Esophagus muscularis mucosa (tissue), 4 donors: ENCODE data around the gene KRTAP4-6. TPM values are rescaled to one million over a fixed set of nuclear protein-coding genes. Genes with fewer than 3 reads are reported as not detected.

Experiments used
- DNase-seq: peaks from one replicate; pipeline ENCODE4 v3.0.0-alpha.2; 2017; ENCODE audit errors: extremely low spot score
- H3K27ac ChIP-seq, 4 donors: fragments of 200-600 bp; sonication (generic); replicated peaks in 1 of 4; 1 replicate in 3 of 4; 2 replicates in 1 of 4; pipeline ENCODE4 v1.5.1; 2016 to 2019; ENCODE audit warnings: mild to moderate bottlenecking in 1 of 4
- H3K27me3 ChIP-seq, 4 donors: fragments of 200-600 bp; sonication (generic); one replicate each; pipeline versions ENCODE4 v1.5.1 to v1.6.0; 2016 to 2019
- H3K36me3 ChIP-seq, 4 donors: fragments of 200-600 bp; sonication (generic); one replicate each; pipeline ENCODE4 v1.5.1; 2016 to 2019
- H3K4me1 ChIP-seq, 4 donors: fragments of 200-600 bp; sonication (generic); one replicate each; pipeline ENCODE4 v1.5.1; 2016 to 2019
- H3K4me3 ChIP-seq, 4 donors: fragments of 200-600 bp; sonication (generic); 1 replicate in 2 of 4; 2 replicates in 2 of 4; pipeline ENCODE4 v1.5.1; 2016 to 2019; ENCODE audit warnings: mild to moderate bottlenecking in 4 of 4, moderate library complexity in 1 of 4
- H3K9me3 ChIP-seq, 4 donors: fragments of 200-600 bp; sonication (generic); 1 replicate in 3 of 4; 2 replicates in 1 of 4; pipeline ENCODE4 v1.5.1; 2016 to 2019
- EP300 ChIP-seq: sonication (generic); formaldehyde crosslinking; IDR thresholded peaks from one replicate; pipeline ENCODE4 v1.6.1; 2017; ENCODE audit warnings: antibody characterized with exemption
- POLR2A ChIP-seq: fragments of 450-650 bp; IDR thresholded peaks from one replicate; pipeline ENCODE4 v1.6.1; 2017; ENCODE audit warnings: antibody characterized with exemption, moderate library complexity, mild to moderate bottlenecking, low read depth
- POLR2AphosphoS5 ChIP-seq, 2 donors: sonication (generic); formaldehyde crosslinking; IDR thresholded peaks; one replicate each; pipeline ENCODE4 v1.6.1; 2017; ENCODE audit warnings: antibody characterized with exemption in 2 of 2
- WGBS: methylation state at CpG from one replicate; pipeline ENCODE4 v1.1.5; 2018; 5-methylcytosine and 5-hydroxymethylcytosine counted together
- intact Hi-C: fragments of 100-400 bp; cut with DNase I; formaldehyde crosslinking; loops from one replicate; pipeline ENCODE4 v1.15.1; 2023
- total RNA-seq, 4 donors: library from RNA; depleted of rRNA; stranded (reverse); fragments of >200 nt; gene quantifications; one replicate each; pipeline versions ENCODE4 v1.1.0 to v1.2.1, GENCODE V29; 2016
- TF ChIP-seq, protein P1 (sequence below), 3 experiments: fragments of 200-600 bp in 2 of 3; fragments of 450-650 bp in 1 of 3; sonication (generic) in 2 of 3; IDR thresholded peaks; one replicate each; pipeline ENCODE4 v1.5.1; 2017 to 2019; ENCODE audit warnings: antibody characterized with exemption in 3 of 3, mild to moderate bottlenecking in 2 of 3, moderate library complexity in 1 of 3

Gene KRTAP4-6
- total RNA-seq, 4 donors from 2014 or later = not detected

DNA sequence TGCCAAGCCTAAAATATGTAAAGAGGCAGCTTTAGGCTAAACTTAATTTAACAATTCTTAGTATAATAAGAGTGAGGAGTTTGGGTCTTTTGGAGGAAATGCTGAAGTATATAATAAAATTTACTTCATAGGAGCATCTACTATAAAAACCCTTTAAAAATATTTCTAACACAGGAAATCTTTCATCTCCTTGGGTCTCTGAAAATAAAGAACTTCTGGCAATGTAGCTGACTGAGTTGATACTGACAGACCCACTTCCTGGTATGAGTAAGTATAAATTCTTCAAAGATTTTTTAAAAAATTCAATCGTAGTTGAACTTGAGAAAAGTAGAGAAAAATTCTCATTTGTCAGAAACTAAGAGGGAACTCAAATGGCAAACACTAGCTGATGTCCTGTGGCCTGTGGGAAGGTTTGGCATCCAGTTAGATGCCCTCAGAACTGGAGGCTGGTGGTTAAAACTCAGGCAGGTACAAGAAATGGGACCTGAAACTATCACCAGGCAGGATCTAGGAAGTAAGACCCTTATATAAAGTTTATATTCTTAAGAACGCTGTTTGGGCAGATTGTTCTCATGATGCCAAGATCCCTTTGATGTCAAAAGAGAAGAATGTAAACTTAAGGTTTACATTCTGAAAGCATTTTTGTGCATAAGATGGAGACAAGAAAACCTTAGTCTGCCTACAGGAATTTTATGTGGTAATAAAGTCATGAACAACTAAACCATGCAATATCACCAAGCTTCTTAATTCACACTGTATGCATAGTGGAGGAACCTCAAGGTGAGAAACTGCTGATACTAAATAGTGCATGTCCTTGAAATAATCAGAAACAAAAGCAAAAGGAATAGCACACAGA lies 6.2 kb downstream of the KRTAP4-6 start:
- TF ChIP-seq EP300 (no peak), POLR2AphosphoS5 (IDR thresholded peaks at IDR 0.05) (no peak), POLR2A (no peak)
- TF ChIP-seq, protein P1, sequence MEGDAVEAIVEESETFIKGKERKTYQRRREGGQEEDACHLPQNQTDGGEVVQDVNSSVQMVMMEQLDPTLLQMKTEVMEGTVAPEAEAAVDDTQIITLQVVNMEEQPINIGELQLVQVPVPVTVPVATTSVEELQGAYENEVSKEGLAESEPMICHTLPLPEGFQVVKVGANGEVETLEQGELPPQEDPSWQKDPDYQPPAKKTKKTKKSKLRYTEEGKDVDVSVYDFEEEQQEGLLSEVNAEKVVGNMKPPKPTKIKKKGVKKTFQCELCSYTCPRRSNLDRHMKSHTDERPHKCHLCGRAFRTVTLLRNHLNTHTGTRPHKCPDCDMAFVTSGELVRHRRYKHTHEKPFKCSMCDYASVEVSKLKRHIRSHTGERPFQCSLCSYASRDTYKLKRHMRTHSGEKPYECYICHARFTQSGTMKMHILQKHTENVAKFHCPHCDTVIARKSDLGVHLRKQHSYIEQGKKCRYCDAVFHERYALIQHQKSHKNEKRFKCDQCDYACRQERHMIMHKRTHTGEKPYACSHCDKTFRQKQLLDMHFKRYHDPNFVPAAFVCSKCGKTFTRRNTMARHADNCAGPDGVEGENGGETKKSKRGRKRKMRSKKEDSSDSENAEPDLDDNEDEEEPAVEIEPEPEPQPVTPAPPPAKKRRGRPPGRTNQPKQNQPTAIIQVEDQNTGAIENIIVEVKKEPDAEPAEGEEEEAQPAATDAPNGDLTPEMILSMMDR (IDR thresholded peaks at IDR 0.05) = no peak
- no peaks in the 10 kb centered on the region for H3K27me3 ChIP-seq
- WGBS = 54% methylated on average over 2 of the region's 2 CpGs
- no peaks in the 10 kb centered on the region for H3K4me1 ChIP-seq
- no peaks in the 10 kb centered on the region for H3K36me3 ChIP-seq
- H3K9me3 ChIP-seq = peaks cover 0 to 6% (median 0%) of the 10 kb centered on the region in 4 donors
- no peak overlapping the region for H3K4me3 ChIP-seq
- no peak for DNase-seq
- H3K27ac ChIP-seq = no peak overlapping the region
- intact Hi-C loops = no loop called here

DNA sequence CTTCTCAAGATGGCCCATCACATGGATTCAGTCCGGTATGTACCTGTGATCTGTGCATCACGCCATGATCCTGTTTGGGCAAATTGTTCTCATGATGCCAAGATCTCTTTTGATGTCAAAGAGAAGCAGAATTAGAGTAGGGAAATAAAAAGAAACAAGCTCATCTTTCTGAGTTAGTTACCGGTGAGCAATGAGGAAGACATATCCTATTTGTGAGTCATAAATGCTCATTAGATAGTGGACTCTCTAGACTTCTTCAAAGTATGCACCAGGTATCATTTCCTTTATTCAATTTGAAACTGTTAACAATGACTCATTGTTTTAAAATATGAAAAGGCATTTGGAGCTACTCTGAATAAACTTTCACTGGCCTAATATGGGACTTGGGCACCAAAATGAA lies 8.4 kb downstream of the KRTAP4-6 start:
- intact Hi-C loops = no loop called here
- Histone ChIP-seq H3K27me3 (no peaks in the 10 kb centered on the region), H3K27ac (no peak overlapping the region), H3K4me1 (no peaks in the 10 kb centered on the region), H3K9me3 (peaks cover 0 to 4% (median 0%) of the 10 kb centered on the region in 4 donors), H3K4me3 (no peak overlapping the region), H3K36me3 (no peaks in the 10 kb centered on the region)
- DNase-seq = no peak
- 81% methylated on average over 3 of the region's 3 CpGs for WGBS
- TF ChIP-seq EP300 (no peak), POLR2AphosphoS5 (IDR thresholded peaks at IDR 0.05) (no peak), POLR2A (no peak)
- TF ChIP-seq, protein P1 (IDR thresholded peaks at IDR 0.05) = no peak

DNA sequence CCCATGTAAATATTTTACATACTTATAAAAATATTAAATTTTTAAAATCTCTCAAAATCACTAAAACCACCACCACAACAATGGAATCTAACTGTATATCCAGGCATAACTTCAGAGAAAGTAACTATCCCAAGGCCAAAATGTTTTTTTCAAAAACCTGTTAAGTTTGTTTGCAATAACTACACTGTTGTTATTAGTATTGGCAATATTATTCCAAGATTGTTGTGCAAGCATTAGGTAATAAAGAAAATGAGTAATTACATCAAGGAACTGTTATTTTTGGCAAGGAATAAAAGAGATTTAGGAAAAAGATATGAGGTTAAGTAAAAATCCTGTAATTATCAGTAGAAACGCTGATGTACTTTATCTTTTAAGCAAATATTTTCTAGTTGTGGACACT lies 13.0 kb downstream of the KRTAP4-6 start:
- DNase-seq = no peak
- Histone ChIP-seq H3K36me3 (no peaks in the 10 kb centered on the region), H3K27me3 (peaks cover 0 to 9% (median 0%) of the 10 kb centered on the region in 4 donors), H3K4me3 (no peak overlapping the region), H3K9me3 (no peaks in the 10 kb centered on the region), H3K27ac (no peak overlapping the region), H3K4me1 (no peaks in the 10 kb centered on the region)
- TF ChIP-seq, protein P1 (IDR thresholded peaks at IDR 0.05) = no peak
- no peak for TF ChIP-seq POLR2A
- TF ChIP-seq POLR2AphosphoS5 (IDR thresholded peaks at IDR 0.05) = no peak
- no peak for TF ChIP-seq EP300
- intact Hi-C loops = no loop called here
- 76% methylated on average over 1 of the region's 1 CpG for WGBS

DNA sequence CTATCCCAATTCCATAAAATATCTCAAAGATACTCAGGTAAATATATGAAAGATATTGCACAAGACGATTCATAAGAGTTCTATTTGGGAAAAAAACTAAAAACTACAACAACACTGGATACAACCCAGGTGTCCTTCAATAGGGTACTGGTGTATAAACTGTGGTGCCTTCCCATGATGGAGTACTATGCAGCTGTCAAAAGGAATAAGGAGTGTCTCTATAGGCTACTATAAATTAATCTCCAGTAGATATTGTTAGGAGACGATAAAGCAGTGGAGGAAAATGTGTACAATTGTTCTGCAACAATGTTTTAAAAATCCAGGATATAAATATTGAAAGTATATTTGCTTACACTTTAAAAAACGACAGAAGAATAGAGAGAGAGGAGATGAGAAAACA lies 13.9 kb downstream of the KRTAP4-6 start:
- no peak for DNase-seq
- WGBS = 85% methylated on average over 3 of the region's 3 CpGs
- intact Hi-C loops = no loop called here
- TF ChIP-seq, protein P1 (IDR thresholded peaks at IDR 0.05) = no peak
- TF ChIP-seq POLR2A = no peak
- TF ChIP-seq EP300 = no peak
- no peak for TF ChIP-seq POLR2AphosphoS5 (IDR thresholded peaks at IDR 0.05)
- no peaks in the 10 kb centered on the region for H3K9me3 ChIP-seq
- H3K36me3 ChIP-seq = no peaks in the 10 kb centered on the region
- no peak overlapping the region for H3K27ac ChIP-seq
- no peak overlapping the region for H3K4me3 ChIP-seq
- peaks cover 0 to 9% (median 0%) of the 10 kb centered on the region in 4 donors for H3K27me3 ChIP-seq
- no peaks in the 10 kb centered on the region for H3K4me1 ChIP-seq
